HG03457 (cell line): ENCODE data around the gene LMAN1L.
"Not testable (repeated sequence)": the region's sequence is repeated elsewhere in the genome, so short reads cannot be mapped to it uniquely, and the experiment has no call there.

Experiments used
- ATAC-seq: cut with Tn5 transposase; IDR thresholded peaks from one replicate; pipeline ENCODE4 v1.9.1; 2021; ENCODE audit warnings: moderate number of reproducible peaks; ENCODE audit not compliant: unreplicated experiment

The LMAN1L gene

DNA sequence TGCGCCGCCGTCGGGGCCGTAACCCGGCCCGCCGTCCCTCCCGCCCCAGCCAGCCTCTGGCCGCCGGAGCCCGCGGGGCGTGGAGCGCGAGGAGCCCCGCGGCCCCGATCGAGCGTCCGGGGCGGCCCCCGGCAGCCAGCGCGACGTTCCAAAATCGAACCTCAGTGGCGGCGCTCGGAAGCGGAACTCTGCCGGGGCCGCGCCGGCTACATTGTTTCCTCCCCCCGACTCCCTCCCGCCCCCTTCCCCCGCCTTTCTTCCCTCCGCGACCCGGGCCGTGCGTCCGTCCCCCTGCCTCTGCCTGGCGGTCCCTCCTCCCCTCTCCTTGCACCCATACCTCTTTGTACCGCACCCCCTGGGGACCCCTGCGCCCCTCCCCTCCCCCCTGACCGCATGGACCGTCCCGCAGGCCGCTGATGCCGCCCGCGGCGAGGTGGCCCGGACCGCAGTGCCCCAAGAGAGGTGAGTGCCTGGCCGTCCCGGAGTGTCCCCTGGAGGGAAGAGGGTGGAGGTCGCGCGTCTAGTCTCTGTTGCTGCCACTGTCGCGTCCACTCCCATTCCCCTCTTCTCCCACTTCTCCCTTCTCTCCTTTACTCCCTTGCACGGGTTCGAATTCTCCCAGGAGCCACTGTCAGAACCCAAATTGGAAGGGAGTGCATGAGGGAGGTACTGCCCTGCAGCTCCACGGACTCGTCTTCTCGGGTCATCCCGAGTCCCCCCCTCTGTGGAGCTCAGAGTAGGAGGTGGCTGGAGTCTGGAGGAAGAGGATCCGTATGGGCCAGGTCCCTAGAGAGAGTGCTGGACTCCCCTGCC is 30.2 kb upstream of the LMAN1L start:
- no peak for ATAC-seq

DNA sequence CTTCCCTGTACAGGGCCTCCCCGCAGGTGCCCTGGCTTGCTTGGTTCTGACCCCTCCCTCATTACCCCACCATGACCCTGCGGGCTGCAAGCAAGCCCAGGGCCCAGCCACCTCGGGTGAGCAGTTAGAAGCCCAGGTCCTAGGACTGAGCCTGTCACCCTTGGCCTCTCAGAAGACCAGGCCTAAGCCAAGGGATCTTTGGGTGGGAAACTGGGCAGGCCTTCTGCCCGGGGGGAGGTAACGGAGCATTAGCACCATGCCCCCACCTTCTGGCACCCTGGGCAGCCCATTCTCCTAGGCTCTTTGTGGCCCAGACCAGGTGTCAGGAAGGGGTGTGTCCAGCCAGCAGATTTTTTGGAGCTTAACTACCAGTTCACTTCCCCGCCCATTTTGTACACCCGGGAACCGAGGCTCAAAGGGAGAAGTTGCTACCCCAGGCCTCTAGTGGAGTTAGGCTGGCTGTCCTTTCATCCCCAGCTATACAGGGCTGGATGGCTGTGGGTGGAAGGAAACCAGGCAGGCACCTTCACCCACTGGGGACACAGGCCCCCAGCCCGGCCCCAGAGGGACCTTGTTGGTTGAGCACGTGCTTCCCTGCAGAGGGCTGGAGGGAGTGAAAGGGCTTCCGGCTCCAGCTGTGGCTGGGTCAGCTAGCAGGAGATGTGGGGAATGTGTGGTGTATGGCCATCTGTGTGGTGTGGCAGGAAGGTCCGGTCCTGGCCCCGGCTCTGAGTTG is 29.4 kb upstream of the LMAN1L start:
- ATAC-seq, result no peak

- ATAC-seq, result no peak
Measured at GRCh38 chr15:74783808-74784175, 28.8 kb upstream of the LMAN1L start.

- ATAC-seq, result no peak
Measured at GRCh38 chr15:74784426-74785193, 28.0 kb upstream of the LMAN1L start.

GRCh38 chr15:74785194-74786032 is 27.2 kb upstream of the LMAN1L start:
- ATAC-seq, result no peak

DNA sequence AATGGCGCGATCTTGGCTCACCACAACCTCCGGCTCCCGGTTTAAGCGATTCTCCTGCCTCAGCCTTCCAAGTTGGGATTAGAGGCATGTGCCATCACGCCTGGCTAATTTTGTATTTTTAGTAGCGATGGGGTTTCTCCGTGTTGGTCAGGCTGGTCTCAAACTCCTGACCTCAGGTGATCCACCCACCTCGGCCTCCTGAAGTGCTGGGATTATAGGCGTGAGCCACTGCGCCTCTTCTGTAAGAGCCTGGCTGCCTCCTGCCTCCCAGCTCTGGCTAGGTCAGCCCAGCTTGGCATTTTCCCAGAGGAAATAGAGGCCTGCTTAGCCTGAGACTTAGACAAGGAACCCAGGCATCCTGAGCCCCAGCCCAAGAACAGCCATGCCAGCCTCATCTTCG is 26.6 kb upstream of the LMAN1L start:
- not testable (repeated sequence) for ATAC-seq

DNA sequence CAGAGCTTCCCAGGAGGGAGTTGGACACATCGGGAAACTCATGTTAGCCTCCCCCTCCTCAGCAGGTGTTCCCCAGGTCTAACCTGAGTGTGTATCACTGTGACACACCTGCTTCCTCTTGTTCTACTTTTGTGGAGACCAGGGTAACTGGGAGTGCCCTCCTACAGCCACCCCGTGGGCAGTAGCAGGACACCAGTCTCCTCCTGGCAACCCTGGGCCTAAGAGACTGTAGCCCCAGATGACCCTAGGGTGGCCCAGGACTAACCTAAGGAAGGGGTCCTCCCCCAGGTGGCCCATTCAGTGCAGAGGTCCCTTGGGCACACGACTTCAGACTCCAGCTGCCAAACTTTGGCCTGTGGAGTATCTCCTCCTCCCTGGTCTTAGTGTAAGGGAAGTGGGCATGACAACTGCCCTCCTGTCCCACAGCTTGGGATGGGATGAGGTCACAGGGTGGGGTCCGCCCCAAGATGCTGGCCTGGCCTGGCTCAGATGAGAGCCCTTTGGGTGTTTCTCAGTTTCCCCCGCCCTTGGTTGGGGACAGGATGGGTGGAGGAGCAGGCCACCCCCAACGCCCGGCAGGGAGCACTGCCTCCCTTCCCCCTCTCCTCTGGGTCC is 26.0 kb upstream of the LMAN1L start:
- no peak for ATAC-seq

- ATAC-seq, result peak; percentile 29
Measured at GRCh38 chr15:74787251-74788041, 25.2 kb upstream of the LMAN1L start.

- no peak for ATAC-seq
Measured at GRCh38 chr15:74788042-74788682, 24.5 kb upstream of the LMAN1L start.

- ATAC-seq, result peak; percentile 24
Measured at GRCh38 chr15:74788683-74789151, 23.9 kb upstream of the LMAN1L start.

DNA sequence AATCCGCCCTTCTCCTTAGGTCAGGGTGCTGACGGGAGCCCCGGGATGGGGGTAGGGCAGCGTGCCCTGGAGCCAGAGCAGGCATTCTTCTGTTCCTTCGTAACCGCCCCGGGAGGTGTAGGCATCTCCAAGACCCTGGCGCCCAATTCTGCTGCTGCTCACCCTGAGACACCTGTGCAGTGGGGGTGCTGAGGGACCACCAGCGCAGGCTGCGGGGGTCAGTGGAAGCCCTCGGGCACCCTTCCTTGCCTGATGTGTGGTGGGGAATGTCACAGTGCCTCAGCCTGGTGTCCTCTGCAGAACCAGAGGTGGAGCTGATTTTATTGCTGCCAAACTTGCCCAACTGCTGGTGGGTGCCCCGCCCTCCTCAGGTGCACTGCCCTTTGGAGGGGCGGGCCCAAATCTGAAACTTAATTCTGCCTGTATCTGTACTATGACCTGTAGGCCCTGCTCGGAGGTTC is 23.4 kb upstream of the LMAN1L start:
- ATAC-seq, result no peak

- ATAC-seq, result no peak
Measured at GRCh38 chr15:74789741-74790079, 22.9 kb upstream of the LMAN1L start.

DNA sequence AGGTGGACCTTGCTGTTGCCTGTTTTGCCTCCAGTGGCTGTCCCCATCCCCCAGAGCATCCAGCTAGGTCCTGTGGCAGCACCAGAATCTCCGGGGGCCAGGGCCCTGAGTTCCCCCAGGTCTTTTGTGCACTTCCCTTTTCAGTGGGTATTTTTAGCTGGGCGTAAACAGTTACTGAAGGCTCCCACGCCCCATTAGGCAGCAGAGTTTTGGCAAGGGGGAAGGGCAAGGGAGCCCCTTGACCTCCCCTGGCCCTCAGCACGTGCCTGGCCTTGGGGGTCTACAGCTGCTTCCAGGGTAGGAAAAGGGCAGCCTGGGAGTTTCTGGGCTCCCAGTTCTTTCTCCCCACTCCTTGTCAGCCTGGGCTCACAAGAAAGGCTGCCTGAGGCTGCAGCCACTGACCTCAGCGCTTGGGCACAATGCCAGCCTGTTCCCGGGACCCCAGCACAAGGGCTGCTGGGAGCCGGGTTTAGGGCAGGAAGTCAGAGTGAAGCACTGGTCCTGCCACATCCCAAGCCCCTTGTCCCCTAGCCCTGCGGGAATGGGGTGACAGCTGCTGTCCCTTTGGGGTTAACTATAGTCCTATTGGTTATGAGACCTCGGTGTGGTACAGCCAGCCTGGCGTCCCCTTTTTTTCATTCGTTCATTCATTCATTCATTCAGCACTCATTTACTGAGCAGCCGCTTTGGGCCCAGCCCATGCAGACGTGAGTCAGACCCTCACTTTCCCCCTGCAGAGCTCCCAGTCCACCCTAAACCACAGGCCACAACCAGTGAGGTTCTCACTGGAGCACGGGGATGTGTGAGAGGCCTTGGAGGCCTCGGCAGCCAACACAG is 22.3 kb upstream of the LMAN1L start:
- ATAC-seq, result no peak

GRCh38 chr15:74791007-74791406 is 21.6 kb upstream of the LMAN1L start:
- no peak for ATAC-seq

GRCh38 chr15:74791667-74792066 is 21.0 kb upstream of the LMAN1L start:
- ATAC-seq, result no peak

DNA sequence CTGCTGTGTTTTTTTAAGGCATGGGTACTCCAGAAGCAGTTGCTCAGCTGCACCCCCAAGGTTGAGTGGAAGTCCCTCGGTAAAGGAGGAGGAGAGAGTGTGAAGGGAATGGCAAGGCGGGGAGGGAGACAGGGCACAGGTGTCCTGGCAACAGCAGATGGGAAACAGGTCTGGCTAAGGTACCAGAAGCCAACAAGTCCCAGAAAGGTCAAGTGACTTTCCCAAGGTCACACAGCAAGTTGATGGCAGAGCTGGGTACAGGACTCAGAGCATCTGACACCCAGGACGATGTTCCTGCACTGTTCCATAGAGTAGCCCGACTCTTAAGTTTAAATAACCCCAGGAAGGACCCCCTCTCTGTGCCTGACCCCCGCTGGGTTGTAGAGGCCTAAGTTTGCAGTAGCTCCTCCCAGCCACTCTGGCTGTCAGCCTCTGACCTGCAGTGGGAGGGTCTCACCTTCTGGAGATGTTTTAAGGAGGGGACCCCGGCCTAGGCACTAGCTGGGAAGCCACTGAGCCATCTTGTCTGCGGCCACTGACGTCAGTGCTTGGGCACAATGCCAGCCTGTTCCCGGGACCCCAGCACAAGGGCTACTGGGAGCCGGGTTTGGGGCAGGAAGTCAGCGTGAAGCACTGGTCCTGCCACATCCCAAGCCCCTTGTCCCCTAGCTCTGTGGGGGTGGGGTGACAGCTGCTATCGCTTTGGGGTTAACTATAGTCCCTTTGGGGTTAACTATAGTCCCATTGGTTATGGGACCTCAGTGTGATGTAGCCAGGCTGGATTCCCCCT is 20.2 kb upstream of the LMAN1L start:
- no peak for ATAC-seq
